Neural crest cell (in vitro differentiated cells): ENCODE results near the gene GMDS. TPM values are rescaled to one million over a fixed set of nuclear protein-coding genes. Genes with fewer than 3 reads are reported as not detected.

Source experiments
- DNase-seq: peaks from one replicate; pipeline ENCODE4 v3.0.0; 2021; ENCODE audit warnings: low read depth, mixed read lengths, low spot score
- H3K27ac Mint-ChIP-seq: one replicate; pipeline ENCODE4 v1.8.0; 2021; ENCODE audit warnings: mild to moderate bottlenecking, mixed read lengths; ENCODE audit not compliant: unreplicated experiment
- H3K27me3 Mint-ChIP-seq: 2 replicates; pipeline ENCODE4 v1.8.0; 2021; ENCODE audit warnings: low read depth, mild to moderate bottlenecking, mixed read lengths
- H3K36me3 Mint-ChIP-seq: 2 replicates; pipeline ENCODE4 v1.8.0; 2021; ENCODE audit warnings: low read depth, mild to moderate bottlenecking, mixed read lengths
- H3K4me1 Mint-ChIP-seq: 2 replicates; pipeline ENCODE4 v1.8.0; 2021; ENCODE audit warnings: mixed read lengths
- H3K4me3 Mint-ChIP-seq: one replicate; pipeline ENCODE4 v1.8.0; 2021; ENCODE audit warnings: mild to moderate bottlenecking, mixed read lengths
- H3K9me3 Mint-ChIP-seq: 2 replicates; pipeline ENCODE4 v1.8.0; 2021; ENCODE audit warnings: mixed read lengths
- total RNA-seq: library from RNA; stranded (reverse); gene quantifications from 2 replicates; pipeline ENCODE4 v1.2.1, GENCODE V29; 2021
- TF ChIP-seq, protein P1 (sequence below): fragments of 200-600 bp; sonication (generic); conservative IDR thresholded peaks from 2 replicates; pipeline ENCODE4 v1.5.0; 2021; ENCODE audit warnings: antibody characterized with exemption, mild to moderate bottlenecking

The GMDS gene
- total RNA-seq, 1 donor from 2014 or later: 16.1 TPM

DNA sequence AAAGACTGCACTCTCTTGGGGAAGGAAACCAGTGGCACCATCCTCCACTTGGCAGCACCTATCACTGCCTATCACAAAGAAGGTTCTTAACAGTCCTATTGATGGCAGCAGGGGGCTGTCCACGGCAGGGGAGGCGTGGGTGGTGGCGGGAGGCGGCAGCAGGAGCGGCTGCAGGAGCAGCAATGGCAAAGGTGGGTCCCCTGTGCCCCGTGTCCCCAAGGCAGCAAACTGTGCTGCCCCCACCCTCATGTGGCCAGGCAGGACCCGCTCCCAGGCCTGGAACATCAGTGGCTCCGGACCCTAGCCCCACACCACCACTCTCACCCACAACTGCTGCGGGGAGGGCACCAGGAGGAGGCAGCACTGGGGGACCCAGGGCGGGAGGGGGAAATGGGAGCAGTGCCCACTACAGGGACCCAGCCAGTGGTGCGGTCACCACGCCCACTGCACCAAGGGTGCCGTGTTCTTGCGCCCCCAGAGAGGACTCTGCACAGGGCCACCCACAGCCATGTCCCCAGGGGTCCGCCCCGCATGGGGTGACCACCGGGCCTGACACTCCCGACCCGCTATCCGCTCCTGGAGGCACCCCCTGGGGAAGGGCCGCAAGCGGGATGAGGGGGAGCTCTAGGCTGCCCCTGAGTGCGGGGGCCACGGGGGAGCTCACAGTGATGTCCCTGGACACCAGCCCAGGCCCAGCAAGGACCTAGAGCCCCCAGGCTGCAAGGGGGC, 54.6 kb downstream of the GMDS start:
- Mint-ChIP-seq H3K4me1 (peaks cover 3% of the 10 kb centered on the region), H3K27ac (no peak overlapping the region), H3K36me3 (no peaks in the 10 kb centered on the region), H3K27me3 (no peaks in the 10 kb centered on the region), H3K9me3 (no peaks in the 10 kb centered on the region), H3K4me3 (no peak overlapping the region)
- TF ChIP-seq, protein P1, sequence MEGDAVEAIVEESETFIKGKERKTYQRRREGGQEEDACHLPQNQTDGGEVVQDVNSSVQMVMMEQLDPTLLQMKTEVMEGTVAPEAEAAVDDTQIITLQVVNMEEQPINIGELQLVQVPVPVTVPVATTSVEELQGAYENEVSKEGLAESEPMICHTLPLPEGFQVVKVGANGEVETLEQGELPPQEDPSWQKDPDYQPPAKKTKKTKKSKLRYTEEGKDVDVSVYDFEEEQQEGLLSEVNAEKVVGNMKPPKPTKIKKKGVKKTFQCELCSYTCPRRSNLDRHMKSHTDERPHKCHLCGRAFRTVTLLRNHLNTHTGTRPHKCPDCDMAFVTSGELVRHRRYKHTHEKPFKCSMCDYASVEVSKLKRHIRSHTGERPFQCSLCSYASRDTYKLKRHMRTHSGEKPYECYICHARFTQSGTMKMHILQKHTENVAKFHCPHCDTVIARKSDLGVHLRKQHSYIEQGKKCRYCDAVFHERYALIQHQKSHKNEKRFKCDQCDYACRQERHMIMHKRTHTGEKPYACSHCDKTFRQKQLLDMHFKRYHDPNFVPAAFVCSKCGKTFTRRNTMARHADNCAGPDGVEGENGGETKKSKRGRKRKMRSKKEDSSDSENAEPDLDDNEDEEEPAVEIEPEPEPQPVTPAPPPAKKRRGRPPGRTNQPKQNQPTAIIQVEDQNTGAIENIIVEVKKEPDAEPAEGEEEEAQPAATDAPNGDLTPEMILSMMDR: no peak
- no peak for DNase-seq

DNA sequence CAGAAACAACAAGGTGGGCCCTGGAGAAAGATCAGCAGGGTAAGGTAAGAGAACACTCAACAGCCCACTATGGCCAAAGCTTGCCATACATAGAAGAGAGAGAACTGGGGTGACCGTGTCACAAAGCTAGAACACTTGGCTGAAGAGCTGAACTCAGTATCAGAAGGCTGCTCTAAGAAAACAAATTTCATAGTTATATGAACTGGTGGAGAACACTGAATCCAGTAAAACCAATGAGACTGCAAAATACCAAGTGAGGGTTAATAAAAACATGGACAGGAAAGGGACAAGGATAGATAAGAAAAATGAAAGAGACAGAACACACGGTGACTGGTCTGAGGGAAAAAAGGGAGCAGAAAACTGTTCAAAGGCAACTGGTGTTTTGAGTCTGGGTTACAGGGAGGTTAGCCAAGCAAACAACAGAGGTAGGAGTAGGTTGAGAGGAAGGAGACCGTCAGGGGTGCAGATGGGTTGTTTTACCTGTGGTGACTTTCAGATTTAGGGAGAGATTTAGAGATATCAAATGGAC, 56.5 kb downstream of the GMDS start:
- Mint-ChIP-seq H3K4me3 (no peak overlapping the region), H3K4me1 (no peaks in the 10 kb centered on the region), H3K27ac (no peak overlapping the region), H3K9me3 (no peaks in the 10 kb centered on the region), H3K36me3 (no peaks in the 10 kb centered on the region), H3K27me3 (no peaks in the 10 kb centered on the region)
- no peak for DNase-seq
- TF ChIP-seq, protein P1: no peak

DNA sequence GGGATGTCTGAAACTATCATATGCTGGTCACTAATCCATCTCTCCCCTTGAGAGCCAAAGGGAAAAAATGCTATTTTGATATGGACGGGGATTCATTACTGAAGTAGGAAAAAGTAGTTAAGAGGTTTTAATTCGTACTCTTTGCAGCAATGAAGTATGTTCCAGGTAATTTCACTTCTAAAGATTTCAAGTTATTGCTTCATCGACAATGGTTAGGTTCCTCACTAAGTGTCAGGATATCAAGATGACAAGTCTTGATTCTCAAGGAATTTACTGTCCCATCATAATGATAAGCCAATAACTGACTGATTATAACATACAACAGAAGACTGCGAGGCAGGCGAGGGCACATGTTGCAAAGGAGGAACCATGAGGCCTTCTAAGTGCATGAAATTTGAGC, 57.0 kb downstream of the GMDS start:
- no peak overlapping the region for H3K27ac Mint-ChIP-seq
- H3K4me3 Mint-ChIP-seq: no peak overlapping the region
- no peaks in the 10 kb centered on the region for H3K4me1 Mint-ChIP-seq
- H3K27me3 Mint-ChIP-seq: no peaks in the 10 kb centered on the region
- H3K9me3 Mint-ChIP-seq: no peaks in the 10 kb centered on the region
- no peak for DNase-seq
- TF ChIP-seq, protein P1: no peak
- no peaks in the 10 kb centered on the region for H3K36me3 Mint-ChIP-seq

DNA sequence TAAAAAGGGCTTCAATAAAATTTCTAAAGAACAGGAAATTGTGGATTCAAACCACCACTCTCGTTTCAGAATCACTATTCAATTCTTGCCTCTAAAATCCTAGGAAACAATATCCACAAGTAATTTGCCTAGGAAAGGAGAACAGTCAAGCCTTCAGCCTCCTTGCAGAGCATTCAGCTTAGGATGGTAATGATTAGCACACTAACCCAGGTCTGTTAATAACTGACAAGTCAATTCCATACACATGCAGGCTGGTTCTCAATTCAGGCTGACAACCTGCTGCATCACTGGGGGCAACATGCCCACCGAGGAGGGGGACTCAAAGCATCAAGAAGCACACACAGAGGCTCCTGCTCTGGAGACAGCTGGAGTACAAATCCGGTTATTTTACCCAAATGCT, 57.6 kb downstream of the GMDS start:
- Mint-ChIP-seq H3K27ac (no peak overlapping the region), H3K27me3 (no peaks in the 10 kb centered on the region), H3K4me3 (no peak overlapping the region), H3K36me3 (no peaks in the 10 kb centered on the region), H3K4me1 (no peaks in the 10 kb centered on the region), H3K9me3 (no peaks in the 10 kb centered on the region)
- no peak for DNase-seq
- TF ChIP-seq, protein P1: no peak

DNA sequence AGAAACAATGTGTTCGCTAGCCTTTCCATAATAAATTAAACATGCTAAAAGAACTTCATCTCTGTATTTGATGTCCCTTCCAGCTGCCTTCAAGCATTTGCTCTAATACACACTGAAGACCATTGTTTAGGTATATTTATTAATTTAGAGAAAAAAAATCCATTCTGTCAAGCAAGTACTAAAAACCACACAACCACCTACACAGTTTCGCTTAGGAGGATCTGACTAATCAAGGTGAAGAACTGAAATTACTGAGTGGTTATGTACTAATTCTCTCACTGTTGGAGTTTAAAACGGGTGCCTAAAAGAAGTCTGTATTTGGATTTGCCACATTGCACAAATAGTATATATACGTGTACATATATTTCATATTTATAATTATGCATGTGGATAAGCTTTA, 58.9 kb downstream of the GMDS start:
- DNase-seq: no peak
- Mint-ChIP-seq H3K4me3 (no peak overlapping the region), H3K9me3 (no peaks in the 10 kb centered on the region), H3K36me3 (no peaks in the 10 kb centered on the region), H3K4me1 (no peaks in the 10 kb centered on the region), H3K27me3 (no peaks in the 10 kb centered on the region), H3K27ac (no peak overlapping the region)
- TF ChIP-seq, protein P1: no peak
